ENCODE measurements around the gene SPINT1. TPM values are rescaled to one million over a fixed set of nuclear protein-coding genes. Genes with fewer than 3 reads are reported as not detected.
A peak's percentile ranks its signal among the peaks of the same experiment; 100 is the strongest.

Gene SPINT1
- 49.2 TPM for total RNA-seq

- DNase-seq, result no peak
Measured at GRCh38 chr15:40843885-40844695, at the start of gene SPINT1. TSS of gene SPINT1 (plus strand) at chr15:40844048. CDS start at chr15:40844555, 507 bp downstream.

- DNase-seq, result no peak
Measured at GRCh38 chr15:40796041-40796440, 47.8 kb upstream of the SPINT1 start.

GRCh38 chr15:40796512-40796911, 47.3 kb upstream of the SPINT1 start:
- no peak for DNase-seq

- DNase-seq, result no peak
Measured at GRCh38 chr15:40799523-40799922, 44.3 kb upstream of the SPINT1 start.

GRCh38 chr15:40803076-40803475, 40.8 kb upstream of the SPINT1 start:
- DNase-seq, result no peak

- no peak for DNase-seq
Measured at GRCh38 chr15:40803688-40804087, 40.2 kb upstream of the SPINT1 start.

GRCh38 chr15:40806672-40807027, 37.2 kb upstream of the SPINT1 start:
- no peak for DNase-seq

GRCh38 chr15:40807028-40807887, 36.6 kb upstream of the SPINT1 start, which contains the start of the genes DNAJC17 and ZFYVE19:
TSS of gene DNAJC17 (minus strand) at chr15:40807473. CDS start at chr15:40807446, 27 bp downstream.
TSS of gene ZFYVE19 (plus strand) at chr15:40807089. CDS start at chr15:40807590, 501 bp downstream.
- DNase-seq, result peak; percentile 99

- no peak for DNase-seq
Measured at GRCh38 chr15:40807888-40808461, 35.9 kb upstream of the SPINT1 start.

- no peak for DNase-seq
Measured at GRCh38 chr15:40808861-40809450, 34.9 kb upstream of the SPINT1 start.

- no peak for DNase-seq
Measured at GRCh38 chr15:40812721-40813425, 31.0 kb upstream of the SPINT1 start.

- peak; percentile 61 for DNase-seq
Measured at GRCh38 chr15:40815042-40815698, 28.7 kb upstream of the SPINT1 start.

GRCh38 chr15:40819048-40819447, 24.8 kb upstream of the SPINT1 start:
- DNase-seq, result no peak

- DNase-seq, result no peak
Measured at GRCh38 chr15:40821195-40821594, 22.7 kb upstream of the SPINT1 start.

- no peak for DNase-seq
Measured at GRCh38 chr15:40823572-40824343, 20.1 kb upstream of the SPINT1 start.

- DNase-seq, result no peak
Measured at GRCh38 chr15:40825661-40826422, 18.0 kb upstream of the SPINT1 start.

GRCh38 chr15:40826423-40827075, 17.3 kb upstream of the SPINT1 start:
- no peak for DNase-seq

GRCh38 chr15:40828447-40829036, 15.3 kb upstream of the SPINT1 start, which contains the start of gene PPP1R14D:
TSS of gene PPP1R14D (minus strand) at chr15:40828708. CDS start at chr15:40828641, 67 bp downstream.
- DNase-seq, result no peak

All from tongue (tissue), 2 donors.